NCI-H526 (cell line): ENCODE measurements around the gene HELZ.
"Not testable (repeated sequence)": the region's sequence is repeated elsewhere in the genome, so short reads cannot be mapped to it uniquely, and the experiment has no call there.

Experiments used
- DNase-seq, 2 experiments: peaks; one replicate each; lab custom pipeline; 2025; lab: John Stamatoyannopoulos, UW

Gene HELZ

DNA sequence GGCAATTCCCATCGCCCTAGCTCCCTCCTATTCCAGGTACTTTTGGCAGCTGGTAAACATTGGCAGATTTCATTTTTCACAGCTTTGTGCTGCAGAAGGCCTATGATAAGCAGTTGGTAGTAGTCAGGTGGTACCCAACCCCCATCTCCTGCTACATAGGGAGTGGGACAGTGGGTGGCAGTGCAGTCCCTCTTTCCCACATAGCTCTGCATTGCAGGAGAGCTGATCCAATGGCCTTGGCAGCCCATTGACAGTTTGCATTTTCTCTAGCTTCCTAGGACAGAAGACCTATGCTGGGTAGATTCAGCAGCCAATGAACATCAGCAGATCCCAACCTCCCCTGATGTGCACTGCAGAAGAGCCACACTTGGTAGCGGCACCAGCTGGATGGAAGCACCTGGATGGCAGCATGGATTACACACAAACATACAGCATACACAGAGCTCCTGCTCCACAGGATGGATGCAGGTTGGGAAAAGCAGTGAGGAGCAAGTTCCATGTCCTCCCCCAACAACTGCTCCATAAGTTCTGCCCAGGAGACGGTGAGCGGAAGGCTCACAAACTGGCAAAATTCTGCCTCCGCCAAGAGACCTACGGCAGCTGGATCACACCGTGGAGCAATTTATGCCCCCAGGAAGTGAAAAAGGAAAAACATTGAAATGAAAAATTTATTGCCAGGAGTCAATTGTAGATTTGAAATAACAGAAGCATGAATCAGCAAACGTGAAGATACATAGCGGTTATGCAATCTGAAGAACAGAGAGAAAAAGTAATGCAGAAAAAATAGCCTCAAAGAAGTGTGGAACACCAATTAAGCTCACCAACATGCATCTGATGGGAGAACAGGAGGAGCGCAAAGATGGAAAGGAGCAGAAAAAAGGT lies 105.0 kb downstream of the HELZ start:
- DNase-seq: no peak

DNA sequence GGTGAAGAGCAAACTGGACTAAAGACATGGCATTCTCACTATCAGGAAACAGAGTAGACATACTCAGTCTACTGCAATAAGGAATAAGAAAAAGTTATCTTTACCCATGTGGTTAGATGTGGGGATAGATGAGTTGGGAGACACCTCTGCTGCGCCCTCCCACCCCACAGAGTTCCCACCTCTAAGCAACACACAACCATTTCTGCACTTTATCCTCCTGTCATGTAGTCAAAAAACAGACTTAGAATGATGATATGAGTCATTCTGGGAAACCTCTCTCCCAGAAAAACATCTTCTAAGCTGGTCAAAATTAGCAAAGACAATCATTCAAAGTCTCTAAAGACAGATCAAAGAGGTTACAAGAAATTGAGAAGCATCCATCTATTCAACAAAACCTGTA lies 105.7 kb downstream of the HELZ start:
- no peak for DNase-seq

DNA sequence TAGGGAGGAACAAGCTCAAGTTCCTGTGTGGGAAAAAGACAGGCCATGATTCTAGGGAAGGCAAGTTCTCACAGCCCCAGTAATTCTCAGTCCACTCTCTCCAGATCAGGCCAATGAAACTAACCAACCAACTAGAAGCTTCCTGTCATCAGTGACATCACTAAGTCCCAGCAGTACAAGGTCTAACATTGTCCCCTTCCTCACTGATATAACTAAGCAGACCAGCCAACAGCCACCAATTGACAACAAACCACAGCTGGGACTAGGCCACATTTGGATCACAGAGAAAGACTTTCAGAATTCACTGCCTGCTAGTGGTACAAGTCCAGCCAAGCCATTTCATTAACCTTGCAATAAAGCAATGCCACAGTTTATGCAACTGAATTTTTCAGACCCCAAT lies 106.6 kb downstream of the HELZ start:
- no peak for DNase-seq

DNA sequence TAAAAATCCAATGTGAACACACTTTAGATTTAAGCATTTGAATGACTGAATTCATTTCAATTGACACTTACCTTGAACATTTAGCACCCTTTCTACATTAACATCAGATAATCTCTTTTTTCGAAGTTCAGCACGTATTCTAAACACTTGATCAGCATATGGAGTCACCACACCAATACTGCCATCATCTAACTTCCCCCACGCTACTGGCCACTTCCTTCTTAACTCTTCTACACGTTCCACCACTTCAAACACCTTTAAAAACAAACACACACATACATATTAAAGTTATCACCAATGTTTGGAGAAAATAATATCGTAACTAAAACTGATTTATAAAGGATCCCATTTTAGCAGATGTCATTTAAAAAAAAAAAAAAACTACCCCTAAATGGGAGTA lies 107.1 kb downstream of the HELZ start:
- DNase-seq: no peak

DNA sequence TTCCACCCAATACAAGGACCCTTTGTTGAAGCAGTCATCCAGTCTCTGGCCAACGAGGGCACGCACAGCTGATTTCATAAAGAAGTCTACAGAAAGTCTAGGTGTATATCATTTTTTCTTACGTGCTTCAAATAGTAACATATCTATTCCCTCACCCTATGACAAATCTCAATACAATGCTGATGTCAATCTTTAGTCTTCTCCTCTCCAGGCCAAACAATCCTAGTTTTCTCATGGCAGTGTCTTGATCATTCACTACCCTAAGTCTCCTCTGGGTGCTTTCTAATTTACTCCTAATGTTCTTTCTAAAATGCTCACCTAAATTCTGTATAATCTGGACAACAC lies 108.0 kb downstream of the HELZ start:
- no peak for DNase-seq

DNA sequence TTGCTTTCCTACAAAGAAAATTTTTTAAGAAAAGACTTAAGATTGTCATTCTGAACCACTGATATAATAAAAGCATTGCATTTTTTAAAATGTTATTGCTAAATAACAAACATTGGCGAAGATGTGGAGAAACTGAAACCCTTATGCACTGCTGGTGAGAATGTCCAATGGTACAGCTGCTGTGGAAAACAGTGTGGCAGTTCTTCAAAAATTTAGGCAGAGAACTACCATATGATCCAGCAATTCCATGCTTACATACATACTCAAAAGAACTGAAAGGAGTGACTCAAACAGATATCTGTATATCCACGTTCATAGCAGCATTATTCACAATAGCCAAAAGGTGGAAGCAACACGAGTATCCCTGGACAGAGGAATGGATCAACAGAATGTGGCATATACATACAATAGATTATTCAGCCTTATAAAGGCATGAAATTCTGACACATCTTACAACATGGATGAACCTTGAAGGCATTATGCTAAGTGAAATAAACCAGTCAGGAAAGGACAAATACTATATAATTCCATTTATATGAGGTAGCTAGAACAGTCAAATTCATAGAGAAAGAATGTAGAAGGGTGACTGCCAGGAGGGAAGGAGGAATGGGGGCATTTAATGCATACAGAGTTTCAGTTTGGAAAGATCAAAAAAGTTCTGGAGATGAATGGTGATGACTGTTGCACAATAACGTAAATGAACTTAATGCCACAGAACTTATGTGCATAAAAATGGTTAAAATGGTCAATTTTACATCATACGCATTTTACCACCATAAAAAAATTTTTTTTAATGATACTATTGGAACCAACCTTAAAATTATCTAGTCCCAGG lies 108.6 kb downstream of the HELZ start:
- DNase-seq: no peak

DNA sequence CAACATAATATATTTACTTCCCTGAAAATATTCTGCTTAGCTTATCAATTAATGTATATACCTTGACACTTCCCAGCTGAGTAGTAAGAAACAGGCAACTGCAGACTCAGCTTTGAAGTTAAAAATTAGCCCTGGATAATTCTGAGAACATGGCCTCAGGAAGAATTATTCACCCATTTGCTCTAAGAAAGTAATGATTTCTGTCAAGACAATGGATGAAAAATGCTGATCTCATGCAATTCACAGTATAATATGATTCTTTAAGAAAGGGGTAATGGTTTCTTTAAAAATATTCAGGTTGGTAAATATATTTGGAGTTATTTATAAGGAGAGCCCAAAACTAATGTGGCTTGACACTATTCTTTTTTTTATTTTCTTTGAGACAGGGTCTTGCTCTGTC lies 111.8 kb downstream of the HELZ start:
- no peak for DNase-seq

DNA sequence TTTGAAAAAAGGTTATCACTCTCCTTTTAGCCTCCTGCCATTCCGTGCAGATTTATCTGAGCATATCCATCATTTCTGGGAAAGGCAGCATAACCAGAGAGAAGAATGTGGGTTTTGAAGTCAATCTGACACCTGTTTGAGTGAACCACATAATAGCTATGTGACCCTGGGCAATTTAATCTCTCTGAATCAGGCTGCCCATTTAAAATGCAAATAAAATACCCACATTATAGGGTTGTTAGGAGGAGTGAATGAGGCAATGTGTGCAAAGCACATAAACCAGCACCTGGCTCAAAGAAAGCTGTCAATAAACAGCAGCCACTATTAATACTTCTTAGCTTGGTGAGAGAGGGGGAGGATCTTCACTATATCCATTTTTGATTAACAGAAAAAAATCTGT lies 112.6 kb downstream of the HELZ start:
- peak; percentile 62 to 63 for DNase-seq

DNA sequence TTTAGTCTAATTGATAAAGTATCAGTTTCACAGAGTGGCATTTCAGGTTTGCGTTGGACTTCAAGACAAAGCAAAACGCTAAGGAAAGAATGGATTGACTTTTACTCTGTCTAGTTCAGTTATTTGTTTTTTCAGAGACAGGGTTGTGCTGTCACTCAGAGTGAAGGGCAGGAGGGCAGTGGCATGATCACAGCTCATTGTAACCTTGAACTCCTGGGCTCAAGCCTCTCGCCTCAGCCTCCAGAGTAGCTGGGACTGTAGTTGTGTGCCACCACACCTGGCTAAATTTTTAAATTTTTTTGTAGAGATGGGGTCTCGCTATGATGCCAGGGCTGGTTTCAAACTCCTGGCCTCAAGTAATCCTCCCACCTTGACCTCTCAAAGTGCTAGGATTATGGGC lies 114.2 kb downstream of the HELZ start:
- DNase-seq: no peak

DNA sequence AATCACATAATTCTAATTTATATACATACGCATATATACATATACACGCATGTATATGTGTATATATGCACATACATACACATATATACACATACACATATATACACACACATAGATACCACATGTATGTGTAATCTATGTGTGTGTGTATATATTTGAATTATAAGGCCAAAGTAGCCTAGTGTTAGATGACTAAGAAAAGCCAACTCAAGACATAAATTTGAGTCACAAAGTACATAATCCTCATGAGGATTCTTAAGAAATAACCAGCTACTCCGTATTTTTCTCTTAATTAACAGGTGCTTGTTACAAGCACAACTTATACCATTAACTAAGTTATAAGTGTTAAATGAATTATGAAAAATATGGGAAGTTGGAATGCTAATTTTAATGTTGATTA lies 115.7 kb downstream of the HELZ start:
- DNase-seq: no peak

DNA sequence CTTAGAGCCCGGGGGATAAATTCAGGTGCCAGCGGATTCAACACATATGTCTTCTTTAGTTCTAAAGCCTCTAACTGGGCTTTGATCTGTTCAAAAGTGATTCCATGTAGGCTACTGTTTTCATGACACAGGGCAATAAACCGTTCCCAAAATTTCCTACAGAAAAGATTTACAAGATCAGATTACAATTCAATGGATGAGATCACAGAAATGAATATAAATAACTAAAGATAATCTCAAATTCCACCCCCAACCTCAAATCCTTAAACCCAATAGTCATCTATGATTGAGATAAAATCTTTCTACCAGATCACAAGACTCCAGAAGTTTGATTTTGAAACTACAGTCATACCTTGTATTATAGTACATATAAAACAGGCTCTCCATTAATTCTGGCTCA lies 116.3 kb downstream of the HELZ start:
- no peak for DNase-seq

DNA sequence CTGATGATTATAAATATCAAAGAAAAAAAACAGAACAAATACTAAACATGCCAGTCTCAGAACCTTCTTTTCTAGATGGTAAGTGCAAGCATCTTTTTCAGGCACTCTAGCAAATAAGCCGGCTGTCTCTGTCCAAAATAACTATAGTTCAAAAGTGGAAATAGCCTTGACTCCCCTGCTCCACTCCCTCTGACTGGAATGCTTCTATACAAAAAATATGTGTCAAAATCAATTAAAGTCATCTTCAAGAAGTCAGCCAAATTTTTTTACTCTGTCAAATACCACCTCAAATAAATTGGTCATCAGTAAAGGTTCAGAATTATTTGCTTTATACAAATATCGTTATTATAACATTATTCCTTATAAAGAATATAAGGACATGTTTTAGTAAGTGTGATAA lies 117.1 kb downstream of the HELZ start:
- no peak for DNase-seq

DNA sequence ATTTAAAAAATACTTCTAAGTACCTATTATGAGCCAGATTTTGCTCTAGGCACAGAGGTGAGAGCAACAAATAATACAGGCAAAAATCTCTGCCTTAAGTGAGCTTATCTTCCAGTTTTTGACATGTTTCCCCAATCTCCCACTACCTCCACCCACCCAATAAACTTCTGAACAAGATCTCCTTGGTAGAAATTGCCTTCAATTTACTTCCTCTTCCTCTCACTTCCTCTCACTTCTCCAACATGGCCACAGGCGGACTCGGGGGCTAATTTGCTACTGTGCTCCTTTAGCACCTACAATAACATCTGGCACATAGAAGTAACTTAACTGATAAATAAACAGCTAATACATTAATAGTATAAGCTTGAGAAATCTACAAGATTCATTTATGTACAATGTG lies 118.0 kb downstream of the HELZ start:
- DNase-seq: no peak

DNA sequence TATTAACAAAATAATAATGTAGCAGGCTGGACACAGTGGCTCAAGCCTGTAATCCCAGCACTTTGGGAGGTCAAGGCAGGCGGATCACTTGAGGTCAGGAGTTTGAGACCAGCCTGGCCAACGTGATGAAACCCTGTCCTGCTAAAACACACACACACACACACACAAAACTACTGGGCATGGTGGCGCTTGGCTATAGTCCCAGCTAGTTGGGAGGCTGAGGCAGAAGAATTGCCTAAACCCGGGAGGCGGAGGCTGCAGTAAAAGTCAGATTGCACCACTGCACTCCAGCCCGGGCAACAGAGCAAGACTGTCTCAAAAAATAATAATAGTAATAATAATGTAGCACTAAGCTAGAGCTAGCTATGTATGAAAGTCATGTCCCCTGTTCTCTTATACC lies 118.5 kb downstream of the HELZ start:
- DNase-seq: not testable (repeated sequence)

DNA sequence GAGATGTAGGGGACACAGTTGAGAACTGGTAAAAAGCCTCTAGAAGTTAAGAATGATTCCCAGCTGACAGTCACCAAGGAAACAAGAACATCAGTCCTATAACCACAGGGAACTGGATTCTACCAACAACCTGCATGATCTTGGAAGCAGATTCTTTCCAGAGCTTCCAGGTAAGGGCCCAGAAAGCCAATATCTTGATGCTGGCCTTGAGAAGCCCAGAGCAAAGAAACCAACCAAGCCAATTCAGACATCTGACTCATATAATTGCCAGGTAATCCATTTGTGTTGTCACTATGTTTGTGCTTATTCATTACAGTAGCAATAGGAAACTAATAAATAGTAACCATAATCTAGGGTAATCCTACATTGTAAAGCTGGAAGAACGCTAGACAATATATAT lies 119.1 kb downstream of the HELZ start:
- DNase-seq: no peak

DNA sequence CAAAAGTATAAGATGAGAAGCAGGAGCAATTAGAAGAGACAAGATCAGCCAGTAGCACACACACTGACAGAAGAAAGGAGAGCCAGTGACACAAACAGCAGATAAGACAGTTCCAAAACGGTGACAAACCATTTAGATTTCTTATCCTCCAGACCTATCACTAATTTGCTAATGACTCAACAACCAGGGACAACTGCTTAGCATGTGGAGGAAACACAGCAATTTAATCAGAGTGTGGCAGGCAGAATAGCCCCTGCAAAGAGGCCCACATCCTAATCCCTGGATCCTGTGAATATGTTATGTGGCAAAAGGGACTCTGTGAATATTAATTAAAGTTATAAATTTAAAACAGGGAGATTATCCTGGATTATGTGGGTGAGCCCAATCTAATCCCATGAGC lies 119.6 kb downstream of the HELZ start:
- DNase-seq: no peak

DNA sequence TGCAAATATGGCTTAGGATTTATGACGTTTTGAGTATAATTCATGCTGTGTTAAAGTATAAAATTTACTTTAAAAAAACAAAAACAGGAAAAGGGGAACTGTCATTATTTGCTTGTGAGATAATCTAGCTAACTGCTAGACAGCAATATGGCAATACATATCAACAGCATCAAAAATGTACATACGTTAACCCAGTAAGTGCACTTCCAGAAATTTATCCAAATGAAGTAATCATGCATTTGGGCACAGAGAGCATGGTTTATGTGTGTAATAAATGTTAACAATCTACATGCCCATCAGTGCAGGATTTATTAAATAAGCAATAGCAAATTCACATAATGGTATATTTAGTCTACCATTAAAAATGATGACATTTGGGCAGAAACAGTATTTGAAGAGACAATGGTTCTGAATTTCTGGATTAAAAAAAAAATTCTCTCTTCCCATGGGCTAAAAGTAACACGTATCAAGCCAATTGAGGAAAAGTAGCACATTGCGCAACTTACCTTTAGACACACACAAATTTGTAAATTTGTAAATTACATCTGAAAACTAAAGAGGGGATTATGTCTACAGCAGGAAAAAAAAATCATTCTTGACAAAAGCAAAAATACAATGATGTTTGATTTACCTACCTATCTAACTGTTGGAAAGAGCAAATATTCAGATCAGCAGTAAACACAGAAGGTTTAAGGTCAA lies 120.4 kb downstream of the HELZ start:
- no peak for DNase-seq

DNA sequence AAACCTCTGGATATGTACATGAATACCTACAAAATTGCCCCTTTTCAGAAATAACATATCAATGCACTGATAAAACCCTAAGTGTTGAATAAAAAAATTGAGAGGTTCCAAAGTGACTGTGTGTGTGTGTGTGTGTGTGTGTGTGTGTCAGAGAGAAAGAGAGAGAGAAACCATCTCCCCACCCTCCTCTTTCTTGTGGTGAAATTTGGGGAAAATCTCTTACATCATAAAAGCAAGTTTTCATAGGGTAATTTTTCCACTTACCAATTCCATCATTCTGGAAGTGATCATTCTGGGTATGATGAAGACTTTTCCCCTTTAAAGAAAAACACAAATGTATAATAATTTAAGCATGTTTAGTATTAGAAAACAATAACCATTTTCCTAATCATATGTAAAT lies 121.3 kb downstream of the HELZ start:
- no peak for DNase-seq

DNA sequence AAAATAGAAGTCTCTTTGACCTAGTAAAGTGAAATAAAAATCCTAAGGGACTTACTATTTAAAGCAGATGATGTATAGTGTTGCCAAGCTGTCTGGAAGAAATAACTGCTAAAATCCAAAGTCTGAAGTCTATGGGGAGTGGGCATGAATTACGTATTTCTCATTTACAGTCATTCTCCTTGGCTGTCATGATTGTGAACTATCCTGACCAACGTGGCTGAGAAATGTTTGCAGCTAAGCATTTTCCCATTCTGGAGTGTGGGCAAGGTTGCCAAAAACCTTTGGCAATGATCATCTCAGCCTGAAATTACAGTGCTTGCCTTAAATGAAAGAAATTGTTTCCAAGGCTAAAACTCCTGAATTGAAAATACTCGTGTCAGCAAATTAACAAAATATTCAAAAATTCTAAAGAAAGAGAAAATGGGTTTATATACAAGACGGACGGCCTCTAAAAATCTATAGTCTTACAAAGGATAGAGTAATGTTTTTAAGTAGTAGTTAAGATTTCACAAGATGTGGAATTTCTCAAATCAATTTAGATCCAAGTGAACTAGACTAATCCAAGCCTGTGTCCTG lies 123.6 kb downstream of the HELZ start:
- DNase-seq: no peak

DNA sequence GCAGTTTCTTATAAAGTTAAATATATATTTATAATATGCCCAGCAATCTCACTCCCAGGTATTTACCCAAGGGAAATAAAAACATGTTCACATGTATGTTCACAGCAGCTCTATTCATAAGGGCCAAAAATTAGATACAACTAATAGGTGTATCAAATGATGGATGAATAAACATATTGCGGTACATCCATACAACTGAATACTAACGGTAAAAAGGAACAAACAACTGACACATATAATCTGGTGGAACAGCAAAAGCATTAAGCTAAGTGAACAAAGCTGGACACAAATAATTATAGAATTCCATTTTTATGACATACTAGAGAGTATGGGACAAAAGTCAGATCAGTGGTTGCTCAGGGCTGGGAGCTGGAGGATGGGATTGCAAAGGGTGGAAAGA lies 125.9 kb downstream of the HELZ start:
- no peak for DNase-seq

DNA sequence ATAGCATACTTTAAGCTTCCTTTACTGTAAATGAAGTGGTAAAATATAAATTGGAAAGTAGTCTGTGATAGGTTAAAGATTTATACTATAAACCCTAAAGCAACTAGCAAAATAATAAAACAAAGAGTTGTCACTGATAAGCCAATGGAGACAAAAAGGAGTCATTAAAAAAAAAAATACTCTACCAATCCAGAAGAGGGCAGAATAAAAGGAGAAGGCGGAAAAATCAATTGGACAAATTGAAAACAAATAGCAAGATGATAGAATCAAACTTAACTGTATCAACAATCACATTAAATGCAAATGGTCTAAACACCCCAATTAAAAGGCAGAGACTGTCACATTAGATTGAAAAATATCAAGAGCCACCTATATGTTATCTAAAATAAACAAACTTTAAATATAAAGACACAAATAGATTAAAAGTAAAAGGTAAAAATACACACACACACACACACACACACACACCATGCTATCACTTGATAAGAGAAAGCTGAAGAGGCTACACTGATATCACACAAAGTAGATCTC lies 128.9 kb downstream of the HELZ start:
- DNase-seq: no peak

DNA sequence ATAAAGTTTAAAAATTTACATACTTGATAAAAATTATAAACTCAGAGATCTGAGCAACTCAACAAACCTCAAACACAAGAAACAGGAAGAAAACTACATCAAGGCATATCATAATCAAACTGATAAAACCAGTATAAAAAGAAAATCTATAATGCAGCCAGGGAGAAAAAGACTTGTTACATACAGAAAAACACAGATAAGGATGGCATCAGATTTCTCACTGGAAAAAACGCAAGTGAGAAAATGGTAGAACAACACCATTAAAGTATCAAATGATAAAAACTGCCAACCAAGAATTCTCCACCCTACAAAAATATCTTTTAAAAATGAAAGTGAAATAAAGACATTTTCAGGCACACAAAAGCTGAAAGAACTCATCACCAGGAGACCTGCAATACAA lies 129.6 kb downstream of the HELZ start:
- no peak for DNase-seq
